PC-3 (cell line): ENCODE results near the gene PRPF6.

Experiments used
- CTCF ChIP-seq: fragments of 300-600 bp; sonication (generic); conservative IDR thresholded peaks from 2 replicates; pipeline ENCODE4 v1.5.1; 2017; ENCODE audit warnings: antibody characterized with exemption, low read depth, mild to moderate bottlenecking, low read length
- EZH2 ChIP-seq: fragments of 300-600 bp; sonication (generic); IDR thresholded peaks from one replicate; pipeline ENCODE4 v1.6.1; 2017; ENCODE audit warnings: antibody characterized with exemption, mild to moderate bottlenecking, low read length; ENCODE audit not compliant: unreplicated experiment

- TF ChIP-seq CTCF = no peak
- no peak for TF ChIP-seq EZH2
These were observed 13.4 kb upstream of the PRPF6 start for GRCh38 chr20:63967330-63968135.
